Ovary (tissue), 9 donors: Measurements from ENCODE around the gene ITPR1. TPM values are rescaled to one million over a fixed set of nuclear protein-coding genes. Genes with fewer than 3 reads are reported as not detected.

Experiments
- DNase-seq, 5 donors: peaks; one replicate each; pipeline ENCODE4 v3.0.0-alpha.2; 2019 to 2020
- H3K27ac ChIP-seq, 2 donors: fragments of 200-600 bp; one replicate each; pipeline versions ENCODE4 v1.5.1 to v1.8.0; 2019 to 2022
- H3K27me3 ChIP-seq: fragments of 200-600 bp; one replicate; pipeline ENCODE4 v1.8.0; 2022
- H3K36me3 ChIP-seq: fragments of 200-600 bp; sonication (generic); one replicate; pipeline ENCODE4 v1.5.1; 2019
- H3K4me1 ChIP-seq: one replicate; pipeline ENCODE4 v1.8.1; 2013; ENCODE audit warnings: mild to moderate bottlenecking, moderate library complexity; ENCODE audit not compliant: insufficient read depth
- H3K4me3 ChIP-seq: fragments of 200-600 bp; sonication (generic); one replicate; pipeline ENCODE4 v1.5.1; 2017
- H3K9me3 ChIP-seq, 2 donors: fragments of 200-600 bp in 1 of 2; sonication (generic) in 1 of 2; one replicate each; pipeline versions ENCODE4 v1.5.1 to v1.8.1; 2013 to 2019; ENCODE audit warnings: mild to moderate bottlenecking in 1 of 2, moderate library complexity in 1 of 2
- EP300 ChIP-seq: sonication (generic); formaldehyde crosslinking; IDR thresholded peaks from one replicate; pipeline ENCODE4 v1.6.1; 2017; ENCODE audit warnings: antibody characterized with exemption
- POLR2A ChIP-seq: fragments of 450-650 bp; IDR thresholded peaks from one replicate; pipeline ENCODE4 v1.6.1; 2017; ENCODE audit warnings: antibody characterized with exemption, mild to moderate bottlenecking, moderate library complexity
- WGBS, 3 donors: extraction: QIAGEN DNeasy Blood & Tissue Kit in 1 of 3; methylation state at CpG; one replicate each; pipeline versions ENCODE4 v1.1.5 to v1.1.7; 2013 to 2017; 5-methylcytosine and 5-hydroxymethylcytosine counted together
- intact Hi-C, 4 donors: fragments of 100-400 bp; cut with DNase I; formaldehyde crosslinking; loops; one replicate each; pipeline versions ENCODE4 v1.11.0 to v1.15.1; 2022 to 2023
- polyA plus RNA-seq, 2 donors: library from polyadenylated mRNA; stranded (reverse); fragments of 200-250 nt in 1 of 2; fragments of 350-450 nt in 1 of 2; fragmentation: Illumina TruSeq in 1 of 2; extraction: RNeasy Lipid Tissue Mini Kit (QIAGEN cat#74804) in 1 of 2; gene quantifications; one replicate each; pipeline ENCODE4 v1.2.3, GENCODE V29; 2013 to 2014
- total RNA-seq, 7 donors: library from RNA; depleted of rRNA in 2 of 7; stranded (reverse); fragments of >200 nt in 2 of 7; fragmentation: NEBNext Ultra II Directional in 3 of 7; extraction: Animal tissue kit (Norgen Biotek cat#: 25700) in 3 of 7; gene quantifications; one replicate each; pipeline versions ENCODE4 v1.1.0 to v1.2.4, GENCODE V29; 2016 to 2023
- TF ChIP-seq, protein P1 (sequence below), 3 donors: fragments of 450-650 bp in 2 of 3; fragments of 200-600 bp in 1 of 3; IDR thresholded peaks; one replicate each; pipeline versions ENCODE4 v1.5.1 to v1.8.0; 2016 to 2022; ENCODE audit warnings: antibody characterized with exemption in 3 of 3, mild to moderate bottlenecking in 1 of 3
- donor health status: DM: no; HTN: no; CAD: no; lungs with moderate emphysema.
- donor health status: DM: no; HTN: no; CAD: no.
- donor health status: Bipolar disorder and iron deficiency.
- donor health status: DM: yes; HTN: yes; CAD: no.
- donor health status: DM: no; HTN: no; CAD: no.
- donor health status: DM: yes; HTN: yes; CAD: no.

The ITPR1 gene
- total and polyA plus RNA-seq, 9 donors, result 59.5 to 313 (median 144) TPM

DNA sequence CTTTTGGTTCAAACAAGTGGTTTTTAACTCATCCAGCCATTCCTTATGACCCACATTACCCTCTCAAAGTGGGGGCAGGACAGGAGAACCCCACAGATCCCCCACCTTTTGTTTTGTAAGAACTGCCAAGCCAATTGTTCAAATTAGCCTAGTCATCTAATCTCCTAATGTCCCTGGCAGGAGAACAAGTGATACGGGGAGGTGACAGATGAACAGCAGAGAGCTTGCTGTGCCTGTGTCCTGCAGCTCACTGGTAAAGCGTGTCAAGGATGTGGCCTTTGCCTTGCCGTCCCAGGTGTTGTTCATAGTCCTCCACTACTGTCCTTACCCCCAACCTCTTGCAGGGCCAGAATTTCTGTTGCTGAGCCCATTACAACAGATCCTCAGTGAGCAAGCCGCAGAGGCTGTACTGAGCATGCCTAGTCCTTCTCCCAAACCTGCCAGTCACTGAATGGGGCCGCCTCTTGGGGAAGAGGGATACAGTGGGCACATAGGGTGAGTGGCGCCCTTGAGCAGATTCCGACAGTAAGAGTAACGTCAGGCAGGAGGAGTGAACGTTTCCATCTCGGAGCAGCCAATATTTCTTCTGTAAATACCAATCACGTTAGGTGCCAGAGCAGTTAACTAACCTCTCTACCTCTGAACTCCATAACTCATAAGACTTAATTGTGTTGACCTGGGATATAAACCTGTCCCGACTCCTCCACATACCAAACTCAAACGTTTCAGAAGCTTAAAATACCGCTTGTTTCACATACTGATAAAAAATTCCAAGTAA is 87.4 kb downstream of the ITPR1 start:
- Histone ChIP-seq H3K27me3 (no peaks in the 10 kb centered on the region), H3K9me3 (no peaks in the 10 kb centered on the region), H3K27ac (peak overlapping the region; percentile 23 to 85), H3K4me3 (no peak overlapping the region), H3K4me1 (peaks cover 26% of the 10 kb centered on the region), H3K36me3 (no peaks in the 10 kb centered on the region)
- peak; percentile 26 to 49 (median 36) for DNase-seq
- 39 to 43% (median 41%) methylated on average over 14 of the region's 14 CpGs for WGBS, 3 donors
- intact Hi-C loops, result loop anchor here in 3 of 4 donors (5.0 to 10.0 kb wide), 2 partner anchors 88 to 226 kb away; partner anchors contain the start of gene ITPR1 (in 2 of the 3)
- TF ChIP-seq EP300 (no peak), POLR2A (peak; percentile 20)

- no peaks in the 10 kb centered on the region for H3K27me3 ChIP-seq
- peaks cover 23% of the 10 kb centered on the region for H3K4me1 ChIP-seq
- no peaks in the 10 kb centered on the region for H3K9me3 ChIP-seq
- TF ChIP-seq POLR2A (no peak), EP300 (no peak)
- TF ChIP-seq, protein P1, sequence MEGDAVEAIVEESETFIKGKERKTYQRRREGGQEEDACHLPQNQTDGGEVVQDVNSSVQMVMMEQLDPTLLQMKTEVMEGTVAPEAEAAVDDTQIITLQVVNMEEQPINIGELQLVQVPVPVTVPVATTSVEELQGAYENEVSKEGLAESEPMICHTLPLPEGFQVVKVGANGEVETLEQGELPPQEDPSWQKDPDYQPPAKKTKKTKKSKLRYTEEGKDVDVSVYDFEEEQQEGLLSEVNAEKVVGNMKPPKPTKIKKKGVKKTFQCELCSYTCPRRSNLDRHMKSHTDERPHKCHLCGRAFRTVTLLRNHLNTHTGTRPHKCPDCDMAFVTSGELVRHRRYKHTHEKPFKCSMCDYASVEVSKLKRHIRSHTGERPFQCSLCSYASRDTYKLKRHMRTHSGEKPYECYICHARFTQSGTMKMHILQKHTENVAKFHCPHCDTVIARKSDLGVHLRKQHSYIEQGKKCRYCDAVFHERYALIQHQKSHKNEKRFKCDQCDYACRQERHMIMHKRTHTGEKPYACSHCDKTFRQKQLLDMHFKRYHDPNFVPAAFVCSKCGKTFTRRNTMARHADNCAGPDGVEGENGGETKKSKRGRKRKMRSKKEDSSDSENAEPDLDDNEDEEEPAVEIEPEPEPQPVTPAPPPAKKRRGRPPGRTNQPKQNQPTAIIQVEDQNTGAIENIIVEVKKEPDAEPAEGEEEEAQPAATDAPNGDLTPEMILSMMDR (IDR thresholded peaks at IDR 0.05), result no peak
- peak; percentile 43 to 77 (median 66) for DNase-seq
- H3K4me3 ChIP-seq, result no peak overlapping the region
- intact Hi-C loops, result loop anchor here in 3 of 4 donors (5.0 to 10.0 kb wide), 2 partner anchors 89 to 226 kb away; partner anchors contain the start of gene ITPR1 (in 2 of the 3)
- 5 to 18% (median 16%) methylated on average over 3 of the region's 3 CpGs for WGBS, 3 donors
- peak overlapping the region; percentile 23 to 85 for H3K27ac ChIP-seq
- no peaks in the 10 kb centered on the region for H3K36me3 ChIP-seq
These were observed 87.9 kb downstream of the ITPR1 start for GRCh38 chr3:4581124-4581424.

DNA sequence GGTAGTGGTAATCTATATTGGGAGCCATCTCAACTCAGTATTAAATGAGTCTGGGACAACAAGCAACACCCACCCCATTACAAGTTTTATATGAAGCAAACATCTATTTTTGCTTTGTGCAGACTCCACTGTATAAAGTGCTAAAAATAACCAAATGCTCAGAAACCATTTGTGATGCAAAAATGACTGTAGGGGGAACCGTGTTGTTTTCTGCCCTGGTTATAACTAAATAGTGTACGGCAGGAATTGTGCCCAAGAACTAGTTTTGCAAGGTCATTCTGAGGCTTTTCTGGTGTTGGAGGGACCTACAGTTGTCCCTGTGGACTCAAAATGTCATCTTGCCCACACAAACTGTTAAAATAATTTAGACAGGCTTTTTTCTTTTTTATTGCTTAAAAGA is 88.3 kb downstream of the ITPR1 start:
- DNase-seq, result no peak

DNA sequence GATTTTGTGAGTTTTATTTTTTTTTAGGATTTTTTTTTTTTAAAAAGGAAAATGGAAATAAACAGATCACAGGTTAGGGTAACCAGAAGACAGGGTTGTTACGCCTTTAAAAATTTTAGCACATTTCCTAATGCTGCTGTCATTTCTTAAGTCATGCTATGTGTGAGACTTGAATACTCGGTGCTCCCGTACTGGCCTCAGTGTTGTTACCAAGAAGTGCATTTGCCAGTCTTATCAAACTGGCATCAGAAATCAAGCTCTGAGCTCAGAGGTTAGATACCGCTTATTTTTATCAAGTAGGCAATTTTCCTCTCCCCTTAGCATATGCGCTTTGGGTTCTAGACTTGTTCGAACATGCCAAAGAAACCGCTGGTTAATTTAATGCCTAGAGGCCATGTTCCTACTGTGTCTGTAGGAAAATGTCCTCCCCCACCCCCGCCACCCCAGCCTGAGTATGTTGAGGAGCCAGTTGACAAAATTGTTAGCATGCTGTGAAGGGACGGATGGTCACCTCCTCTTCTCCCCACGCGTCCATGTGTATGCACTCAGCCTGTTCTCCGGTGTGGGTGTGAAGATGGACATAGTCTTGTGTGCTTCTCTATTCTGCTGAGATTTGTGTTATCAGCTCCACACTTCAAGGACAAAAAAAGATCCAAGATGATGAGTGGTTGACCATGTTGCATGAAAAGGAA is 88.9 kb downstream of the ITPR1 start:
- Histone ChIP-seq H3K4me3 (no peak overlapping the region), H3K27ac (peak overlapping the region; percentile 11 to 85), H3K27me3 (no peaks in the 10 kb centered on the region), H3K4me1 (peaks cover 17% of the 10 kb centered on the region), H3K9me3 (no peaks in the 10 kb centered on the region), H3K36me3 (no peaks in the 10 kb centered on the region)
- TF ChIP-seq, protein P1 (IDR thresholded peaks at IDR 0.05), result no peak
- intact Hi-C loops, result loop anchor here in 3 of 4 donors (5.0 to 10.0 kb wide), 2 partner anchors 90 to 227 kb away; partner anchors contain the start of gene ITPR1 (in 2 of the 3)
- WGBS, 3 donors, result 55 to 58% (median 56%) methylated on average over 12 of the region's 12 CpGs
- no peak for DNase-seq

More for the DNA sequence above, 88.3 kb downstream of the ITPR1 start:
- H3K27ac ChIP-seq, result peak overlapping the region in 1 of 2 donors; percentile 85
- H3K4me3 ChIP-seq, result no peak overlapping the region
- TF ChIP-seq EP300, result no peak
- no peak for TF ChIP-seq POLR2A
- TF ChIP-seq, protein P1 (IDR thresholded peaks at IDR 0.05), result no peak
- no peaks in the 10 kb centered on the region for H3K36me3 ChIP-seq
- no peaks in the 10 kb centered on the region for H3K27me3 ChIP-seq
- 4% methylated on average over 2 of the region's 2 CpGs for WGBS, 3 donors
- H3K4me1 ChIP-seq, result peaks cover 20% of the 10 kb centered on the region
- intact Hi-C loops, result loop anchor here in 3 of 4 donors (5.0 to 10.0 kb wide), 2 partner anchors 89 to 227 kb away; partner anchors contain the start of gene ITPR1 (in 2 of the 3)
- no peaks in the 10 kb centered on the region for H3K9me3 ChIP-seq
